H1 (cell line): ENCODE measurements around the gene CDT1. TPM values are rescaled to one million over a fixed set of nuclear protein-coding genes. Genes with fewer than 3 reads are reported as not detected.

Source experiments
- CTCF ChIA-PET: fragments of 300-600 bp; sonication (Branson Sonifier 250); formaldehyde crosslinking; loops from one replicate; lab custom pipeline; 2021; ENCODE audit not compliant: partially characterized antibody; lab: Charles Lee
- POLR2A ChIA-PET: fragments of 300-600 bp; sonication (Branson Sonifier 250); formaldehyde crosslinking; loops from one replicate; lab custom pipeline; 2021; ENCODE audit warnings: inconsistent platforms; ENCODE audit not compliant: partially characterized antibody; lab: Charles Lee
- DNase-seq, 2 experiments: peaks; one replicate each; pipeline versions ENCODE4 v3.0.0 to v3.0.0-alpha.2; 2010 to 2022; ENCODE audit warnings: low spot score in 2 of 2, low read depth in 1 of 2, mixed read lengths in 1 of 2
- FAIRE-seq: peaks from 2 replicates; lab custom pipeline; 2011; peaks lifted over from hg19 to GRCh38; lab: Jason Lieb, UNC
- H2AFZ ChIP-seq: 2 replicates; pipeline ENCODE4 v1.8.1; 2012; ENCODE audit warnings: low read length, inconsistent platforms
- H2AK5ac ChIP-seq: 2 replicates; pipeline ENCODE4 v1.6.1; 2013; ENCODE audit warnings: low read depth, low read length
- H2BK120ac ChIP-seq: replicated peaks from 2 replicates; pipeline ENCODE3; 2013; ENCODE audit warnings: low read depth, low read length, inconsistent platforms
- H2BK12ac ChIP-seq: 2 replicates; pipeline ENCODE4 v1.6.1; 2013; ENCODE audit warnings: low read depth, low read length
- H2BK15ac ChIP-seq: 2 replicates; pipeline ENCODE4 v1.6.1; 2013; ENCODE audit warnings: low read length
- H2BK20ac ChIP-seq: 2 replicates; pipeline ENCODE4 v1.6.1; 2013; ENCODE audit warnings: low read length
- H2BK5ac ChIP-seq: 2 replicates; pipeline ENCODE4 v1.6.1; 2013; ENCODE audit warnings: low read depth, low read length
- H3K14ac ChIP-seq: 2 replicates; pipeline ENCODE4 v1.6.1; 2013; ENCODE audit warnings: inconsistent platforms; ENCODE audit not compliant: insufficient read length
- H3K18ac ChIP-seq: 2 replicates; pipeline ENCODE4 v1.6.1; 2013; ENCODE audit warnings: low read length; ENCODE audit errors: extremely low read depth
- H3K23ac ChIP-seq: 2 replicates; pipeline ENCODE4 v1.6.1; 2013; ENCODE audit warnings: inconsistent platforms; ENCODE audit not compliant: insufficient read length
- H3K23me2 ChIP-seq: 2 replicates; pipeline ENCODE4 v1.6.1; 2013; ENCODE audit warnings: low read depth, low read length
- H3K27ac ChIP-seq: 2 replicates; pipeline ENCODE4 v1.6.1; 2011; ENCODE audit warnings: low read depth, low read length, inconsistent platforms
- H3K27me3 ChIP-seq, 4 experiments: replicated peaks in 1 of 4; 1 replicate in 1 of 4; 2 replicates in 3 of 4; pipeline versions ENCODE4 v1.6.1 to v1.8.1; 2011 to 2013; ENCODE audit warnings: low read length in 3 of 4, mild to moderate bottlenecking in 3 of 4, inconsistent platforms in 2 of 4, mixed read lengths in 2 of 4, moderate library complexity in 1 of 4; ENCODE audit not compliant: control insufficient read depth in 3 of 4, insufficient read depth in 3 of 4; ENCODE audit errors: extremely low read depth in 1 of 4
- H3K36me3 ChIP-seq, 4 experiments: 2 replicates each; pipeline versions ENCODE4 v1.6.1 to v1.8.1; 2011 to 2013; ENCODE audit warnings: mild to moderate bottlenecking in 4 of 4, low read length in 3 of 4, moderate library complexity in 2 of 4, control low read depth in 1 of 4, inconsistent platforms in 1 of 4; ENCODE audit not compliant: insufficient read depth in 4 of 4, control insufficient read depth in 2 of 4
- H3K4ac ChIP-seq: replicated peaks from 2 replicates; pipeline ENCODE3; 2013; ENCODE audit warnings: low read length, low read depth, mixed read lengths, inconsistent platforms; ENCODE audit not compliant: insufficient read length
- H3K4me1 ChIP-seq, 4 experiments: replicated peaks in 1 of 4; 1 replicate in 1 of 4; 2 replicates in 3 of 4; pipeline versions ENCODE4 v1.6.1 to v1.8.1; 2011 to 2013; ENCODE audit warnings: low read length in 3 of 4, inconsistent platforms in 2 of 4, mixed read lengths in 1 of 4; ENCODE audit not compliant: insufficient read depth in 4 of 4, control insufficient read depth in 3 of 4
- H3K4me2 ChIP-seq, 2 experiments: 2 replicates each; pipeline versions ENCODE4 v1.6.1 to v1.8.1; 2011 to 2013; ENCODE audit warnings: low read depth in 2 of 2, low read length in 2 of 2, control low read depth in 1 of 2, inconsistent platforms in 1 of 2, mild to moderate bottlenecking in 1 of 2; ENCODE audit not compliant: insufficient read depth in 1 of 2
- H3K4me3 ChIP-seq, 4 experiments: fragments of 200-600, 300-600 bp in 1 of 4; sonication (generic), shearing (Covaris generic), sonication (Bioruptor Twin) in 1 of 4; 2 replicates each; pipeline versions ENCODE4 v1.5.1 to v1.8.1; 2011 to 2016; ENCODE audit warnings: low read length in 4 of 4, low read depth in 3 of 4, control low read depth in 2 of 4, inconsistent platforms in 2 of 4, mild to moderate bottlenecking in 2 of 4, mixed read lengths in 1 of 4, moderate library complexity in 1 of 4; ENCODE audit not compliant: insufficient read depth in 2 of 4; ENCODE audit errors: extremely low read depth in 1 of 4
- H3K56ac ChIP-seq: replicated peaks from 2 replicates; pipeline ENCODE3; 2013; ENCODE audit warnings: low read depth, mild to moderate bottlenecking, mixed read lengths, low read length, inconsistent platforms; ENCODE audit not compliant: insufficient read length
- H3K79me1 ChIP-seq: 2 replicates; pipeline ENCODE4 v1.6.1; 2013; ENCODE audit warnings: low read depth, low read length, control low read depth
- H3K79me2 ChIP-seq, 2 experiments: 2 replicates each; pipeline versions ENCODE4 v1.6.1 to v1.8.1; 2012 to 2013; ENCODE audit warnings: low read length in 2 of 2, mild to moderate bottlenecking in 2 of 2, inconsistent platforms in 1 of 2; ENCODE audit not compliant: insufficient read depth in 2 of 2, control insufficient read depth in 1 of 2
- H3K9ac ChIP-seq, 4 experiments: replicated peaks in 1 of 4; 1 replicate in 1 of 4; 2 replicates in 3 of 4; pipeline versions ENCODE4 v1.6.1 to v1.8.1; 2011 to 2013; ENCODE audit warnings: low read depth in 3 of 4, low read length in 3 of 4, control low read depth in 2 of 4, mild to moderate bottlenecking in 2 of 4, moderate library complexity in 2 of 4, inconsistent platforms in 1 of 4; ENCODE audit errors: extremely low read depth in 1 of 4
- H3K9me3 ChIP-seq, 2 experiments: 2 replicates each; pipeline versions ENCODE4 v1.6.1 to v1.8.1; 2012 to 2013; ENCODE audit warnings: mild to moderate bottlenecking in 2 of 2, moderate library complexity in 2 of 2, control low read depth in 1 of 2, inconsistent platforms in 1 of 2, low read depth in 1 of 2, low read length in 1 of 2, mixed read lengths in 1 of 2; ENCODE audit not compliant: insufficient read depth in 2 of 2
- H4K20me1 ChIP-seq, 2 experiments: replicated peaks in 1 of 2; 2 replicates each; pipeline versions ENCODE3 to v1.8.1; 2011 to 2013; ENCODE audit warnings: inconsistent platforms in 2 of 2, low read length in 2 of 2, mild to moderate bottlenecking in 1 of 2; ENCODE audit not compliant: insufficient read depth in 2 of 2, control insufficient read depth in 1 of 2
- H4K5ac ChIP-seq: 2 replicates; pipeline ENCODE4 v1.6.1; 2013; ENCODE audit warnings: low read length, low read depth, mixed read lengths, inconsistent platforms; ENCODE audit not compliant: insufficient read length
- H4K8ac ChIP-seq: 2 replicates; pipeline ENCODE4 v1.8.0; 2013; ENCODE audit warnings: mild to moderate bottlenecking, moderate library complexity, low read length, inconsistent platforms; ENCODE audit not compliant: insufficient read depth; ENCODE audit errors: extremely low read depth
- H4K91ac ChIP-seq: replicated peaks from 2 replicates; pipeline ENCODE3; 2013; ENCODE audit warnings: low read length, mixed read lengths, inconsistent platforms; ENCODE audit not compliant: insufficient read length
- ASH2L ChIP-seq: fragments of 200-600, 300-600 bp; sonication (generic); IDR thresholded peaks from one replicate; pipeline ENCODE4 v1.7.1; 2017; ENCODE audit warnings: low read length
- BCL11A ChIP-seq, 2 experiments: IDR thresholded peaks; one replicate each; pipeline ENCODE4 v1.6.1; 2011; ENCODE audit warnings: low read depth in 2 of 2, low read length in 2 of 2, mild to moderate bottlenecking in 2 of 2
- BRCA1 ChIP-seq: IDR thresholded peaks from 2 replicates; pipeline ENCODE4 v1.6.1; 2012; ENCODE audit warnings: low read depth, low read length, improper control_type of control experiment
- CBX8 ChIP-seq: fragments of 300-800, 300-1000 bp; sonication (generic); IDR thresholded peaks from 2 replicates; pipeline ENCODE4 v1.7.1; 2016; ENCODE audit warnings: low read depth, low read length, borderline replicate concordance
- CEBPB ChIP-seq: IDR thresholded peaks from 2 replicates; pipeline ENCODE4 v1.6.1; 2012; ENCODE audit warnings: low read depth, low read length
- KDM5A ChIP-seq: fragments of 200-600 bp; IDR thresholded peaks from 2 replicates; pipeline ENCODE4 v1.7.1; 2012; ENCODE audit warnings: mild to moderate bottlenecking, low read length, inconsistent platforms, mixed read lengths
- POLR2A ChIP-seq, 2 experiments: IDR thresholded peaks; 1 replicate in 1 of 2; 2 replicates in 1 of 2; pipeline ENCODE4 v1.6.1; 2011; ENCODE audit warnings: low read depth in 2 of 2, low read length in 2 of 2, mild to moderate bottlenecking in 2 of 2; ENCODE audit errors: control extremely low read depth in 1 of 2
- SAP30 ChIP-seq: fragments of 300-600 bp; sonication (generic); IDR thresholded peaks from 2 replicates; pipeline ENCODE4 v1.7.1; 2012; ENCODE audit warnings: low read length, moderate library complexity, mild to moderate bottlenecking, inconsistent platforms; ENCODE audit not compliant: insufficient read depth, insufficient replicate concordance
- SP4 ChIP-seq: IDR thresholded peaks from 2 replicates; pipeline ENCODE4 v1.6.1; 2012; ENCODE audit warnings: low read length, inconsistent platforms
- ZNF274 ChIP-seq: IDR thresholded peaks from 2 replicates; pipeline ENCODE4 v1.7.0; 2012; ENCODE audit warnings: low read length, borderline replicate concordance; ENCODE audit errors: extremely low read depth
- WGBS, 2 experiments: shearing (Covaris generic) in 1 of 2; methylation state at CpG; one replicate each; pipeline versions ENCODE4 v1.1.6 to v1.1.7; 2013 to 2015; ENCODE audit warnings: low lambda C conversion rate in 2 of 2, mixed read lengths in 2 of 2, inconsistent platforms in 1 of 2, low coverage in 1 of 2, missing lambda C conversion rate in 1 of 2; ENCODE audit not compliant: insufficient replicate concordance in 2 of 2, insufficient coverage in 1 of 2, insufficient read length in 1 of 2; ENCODE audit errors: extremely low coverage in 1 of 2, missing lambda C conversion rate in 1 of 2; 5-methylcytosine and 5-hydroxymethylcytosine counted together
- polyA plus RNA-seq, 7 experiments: library from polyadenylated mRNA; depleted of rRNA in 3 of 7; stranded (reverse) in 5 of 7; unstranded in 2 of 7; fragments of >200 nt in 5 of 7; fragments of 200-250 nt in 2 of 7; gene quantifications; 1 replicate in 5 of 7; 2 replicates in 1 of 7; 4 replicates in 1 of 7; pipeline versions ENCODE4 v1.2.1 to v1.2.3, GENCODE V29; 2011 to 2013; ENCODE audit warnings: missing spikeins in 2 of 7, mixed read lengths in 2 of 7
- total RNA-seq: library from RNA; stranded (reverse); fragmentation: NEBNext Ultra II Directional; extraction: Animal tissue kit (Norgen Biotek cat#: 25700); gene quantifications from 2 replicates; pipeline ENCODE4 v1.2.1, GENCODE V29; 2021
- TF ChIP-seq, protein P1 (sequence below): IDR thresholded peaks from 2 replicates; pipeline ENCODE4 v1.6.1; 2011; ENCODE audit warnings: low read depth, mild to moderate bottlenecking, low read length; ENCODE audit not compliant: insufficient read depth
- TF ChIP-seq, protein P2 (sequence below): IDR thresholded peaks from 2 replicates; pipeline ENCODE4 v1.6.1; 2012; ENCODE audit warnings: inconsistent platforms
- TF ChIP-seq, protein P3 (sequence below): IDR thresholded peaks from 2 replicates; pipeline ENCODE4 v1.6.1; 2012; ENCODE audit warnings: low read length, inconsistent platforms

The CDT1 gene
- total and polyA plus RNA-seq, 2 of the 8 experiments (the other 6 are each of a cell fraction or from before 2014, with no cell fraction given), result 76.7 to 95.4 TPM

DNA sequence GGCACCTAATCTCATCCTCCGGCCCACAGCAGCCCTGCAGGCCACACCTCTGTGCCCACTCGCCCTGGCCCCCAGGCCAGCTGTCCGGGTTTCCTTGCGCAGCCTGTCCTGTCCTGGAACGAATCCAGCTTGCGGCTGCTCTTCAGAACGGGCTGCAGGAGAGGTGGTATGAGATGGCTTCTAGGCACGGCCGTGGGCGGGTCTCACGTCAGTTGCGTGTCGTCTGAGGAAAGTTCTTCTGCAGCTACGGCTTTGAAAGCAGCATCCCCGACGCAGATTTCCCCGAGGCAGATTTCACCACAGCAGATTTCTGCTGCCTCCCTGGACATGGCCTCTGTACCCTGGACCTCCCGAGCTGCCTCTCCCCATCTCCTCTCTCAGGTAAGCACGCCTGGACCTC lies 35.0 kb downstream of the CDT1 start:
- Histone ChIP-seq H2BK15ac (no peak overlapping the region), H3K79me1 (no peaks in the 10 kb centered on the region), H3K4me2 (no peak overlapping the region), H3K23ac (no peak overlapping the region), H3K4ac (no peak overlapping the region), H3K36me3 (peaks cover 0 to 7% (median under 1%) of the 10 kb centered on the region in 4 experiments; a peak in 2 of 8 replicates), H4K5ac (no peak overlapping the region), H3K56ac (no peak overlapping the region), H2BK5ac (no peak overlapping the region), H4K20me1 (no peaks in the 10 kb centered on the region), H2AK5ac (no peak overlapping the region), H3K23me2 (no peaks in the 10 kb centered on the region), H2BK20ac (no peak overlapping the region), H2BK12ac (no peak overlapping the region), H4K8ac (no peak overlapping the region), H3K9ac (no peak overlapping the region), H3K18ac (no peak overlapping the region), H3K9me3 (no peaks in the 10 kb centered on the region), H3K27me3 (no peaks in the 10 kb centered on the region), H4K91ac (no peak overlapping the region), H3K14ac (no peak overlapping the region), H3K4me3 (no peak overlapping the region), H3K4me1 (no peaks in the 10 kb centered on the region), H2AFZ (no peak overlapping the region), H3K79me2 (no peaks in the 10 kb centered on the region), H3K27ac (no peak overlapping the region), H2BK120ac (no peak overlapping the region)
- FAIRE-seq (no peak), DNase-seq (no peak)
- CTCF ChIA-PET, result interaction anchor here (0.7 to 1.4 kb wide), 8 partner anchors 10 to 329 kb away, joined by 3 to 4 read pairs (median 3); no protein-coding TSS in a partner anchor
- WGBS, 2 experiments, result 94% methylated on average over 19 of the region's 19 CpGs; no CpG with 5 or more reads in 1 of the 2 experiments
- POLR2A ChIA-PET, result interaction anchor here (1.8 kb wide), 1 partner anchor 34 kb away, joined by 5 read pairs; no protein-coding TSS in a partner anchor
- TF ChIP-seq SAP30 (no peak), CBX8 (no peak), CEBPB (no peak), ZNF274 (no peak), BRCA1 (no peak), KDM5A (no peak), SP4 (no peak), ASH2L (no peak), BCL11A (IDR thresholded peaks at IDR 0.05; ENCODE audit: low read depth in 2 of 2, low read length in 2 of 2) (no peak), POLR2A (IDR thresholded peaks at IDR 0.05; ENCODE audit: control extremely low read depth in 1 of 2, low read depth in 2 of 2, low read length in 2 of 2) (no peak)
- TF ChIP-seq, protein P1, sequence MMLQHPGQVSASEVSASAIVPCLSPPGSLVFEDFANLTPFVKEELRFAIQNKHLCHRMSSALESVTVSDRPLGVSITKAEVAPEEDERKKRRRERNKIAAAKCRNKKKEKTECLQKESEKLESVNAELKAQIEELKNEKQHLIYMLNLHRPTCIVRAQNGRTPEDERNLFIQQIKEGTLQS, result no peak
- TF ChIP-seq, protein P2, sequence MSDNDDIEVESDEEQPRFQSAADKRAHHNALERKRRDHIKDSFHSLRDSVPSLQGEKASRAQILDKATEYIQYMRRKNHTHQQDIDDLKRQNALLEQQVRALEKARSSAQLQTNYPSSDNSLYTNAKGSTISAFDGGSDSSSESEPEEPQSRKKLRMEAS, result no peak
- TF ChIP-seq, protein P3, sequence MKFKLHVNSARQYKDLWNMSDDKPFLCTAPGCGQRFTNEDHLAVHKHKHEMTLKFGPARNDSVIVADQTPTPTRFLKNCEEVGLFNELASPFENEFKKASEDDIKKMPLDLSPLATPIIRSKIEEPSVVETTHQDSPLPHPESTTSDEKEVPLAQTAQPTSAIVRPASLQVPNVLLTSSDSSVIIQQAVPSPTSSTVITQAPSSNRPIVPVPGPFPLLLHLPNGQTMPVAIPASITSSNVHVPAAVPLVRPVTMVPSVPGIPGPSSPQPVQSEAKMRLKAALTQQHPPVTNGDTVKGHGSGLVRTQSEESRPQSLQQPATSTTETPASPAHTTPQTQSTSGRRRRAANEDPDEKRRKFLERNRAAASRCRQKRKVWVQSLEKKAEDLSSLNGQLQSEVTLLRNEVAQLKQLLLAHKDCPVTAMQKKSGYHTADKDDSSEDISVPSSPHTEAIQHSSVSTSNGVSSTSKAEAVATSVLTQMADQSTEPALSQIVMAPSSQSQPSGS, result no peak
